Common myeloid progenitor, CD34-positive (primary cell): ENCODE data around the gene PANK3.

ENCODE experiments used
- CTCF ChIA-PET: fragments of 350-600 bp; sonication (Branson Sonifier 250); formaldehyde crosslinking; loops from one replicate; lab custom pipeline; 2021; ENCODE audit warnings: antibody characterized with exemption; lab: Charles Lee
- POLR2A ChIA-PET: fragments of 350-600 bp; sonication (Branson Sonifier 250); formaldehyde crosslinking; loops from one replicate; lab custom pipeline; 2021; ENCODE audit warnings: antibody characterized with exemption; lab: Charles Lee
- DNase-seq, 3 donors: peaks; one replicate each; pipeline versions ENCODE4 v3.0.0 to v3.0.0-alpha.2; 2013
- H3K27ac ChIP-seq, 2 experiments: 1 replicate in 1 of 2; 2 replicates in 1 of 2; pipeline ENCODE4 v1.7.0; 2013; ENCODE audit warnings: inconsistent platforms in 2 of 2, low read length in 2 of 2, mild to moderate bottlenecking in 2 of 2, low read depth in 1 of 2, moderate library complexity in 1 of 2; ENCODE audit not compliant: severe bottlenecking in 2 of 2, insufficient read depth in 1 of 2, poor library complexity in 1 of 2
- H3K27me3 ChIP-seq, 5 experiments: replicated peaks in 2 of 5; 1 replicate in 3 of 5; 2 replicates in 2 of 5; pipeline versions ENCODE4 v1.6.1 to v1.7.0; 2013; ENCODE audit warnings: low read length in 4 of 5, mild to moderate bottlenecking in 2 of 5, moderate library complexity in 2 of 5, inconsistent platforms in 1 of 5; ENCODE audit not compliant: insufficient read depth in 5 of 5, control insufficient read depth in 4 of 5
- H3K36me3 ChIP-seq, 4 experiments: 1 replicate in 2 of 4; 2 replicates in 2 of 4; pipeline versions ENCODE4 v1.6.1 to v1.7.0; 2013; ENCODE audit warnings: low read length in 3 of 4, control low read depth in 1 of 4, mild to moderate bottlenecking in 1 of 4; ENCODE audit not compliant: control insufficient read depth in 4 of 4, insufficient read depth in 4 of 4
- H3K4me1 ChIP-seq, 4 experiments: 1 replicate in 3 of 4; 2 replicates in 1 of 4; pipeline versions ENCODE4 v1.6.1 to v1.7.1; 2013; ENCODE audit warnings: low read length in 3 of 4, mild to moderate bottlenecking in 3 of 4, control low read depth in 1 of 4, inconsistent platforms in 1 of 4, moderate library complexity in 1 of 4; ENCODE audit not compliant: control insufficient read depth in 4 of 4, insufficient read depth in 4 of 4; ENCODE audit errors: control extremely low read depth in 1 of 4
- H3K4me3 ChIP-seq, 7 experiments: 1 replicate in 4 of 7; 2 replicates in 3 of 7; pipeline versions ENCODE4 v1.5.1 to v1.7.0; 2013; ENCODE audit warnings: mild to moderate bottlenecking in 7 of 7, low read length in 6 of 7, moderate library complexity in 6 of 7, inconsistent platforms in 2 of 7, low read depth in 2 of 7, control low read depth in 1 of 7; ENCODE audit not compliant: insufficient read depth in 4 of 7, control insufficient read depth in 1 of 7; ENCODE audit errors: extremely low read depth in 1 of 7
- H3K9me3 ChIP-seq, 5 experiments: 1 replicate in 4 of 5; 2 replicates in 1 of 5; pipeline versions ENCODE4 v1.6.1 to v1.7.1; 2013; ENCODE audit warnings: low read length in 4 of 5, mild to moderate bottlenecking in 2 of 5, inconsistent platforms in 1 of 5, low read depth in 1 of 5, moderate library complexity in 1 of 5; ENCODE audit not compliant: control insufficient read depth in 4 of 5, insufficient read depth in 2 of 5; ENCODE audit errors: control extremely low read depth in 1 of 5
- WGBS: methylation state at CpG from one replicate; pipeline ENCODE4 v1.1.5; 2013; ENCODE audit not compliant: insufficient coverage; 5-methylcytosine and 5-hydroxymethylcytosine counted together

The PANK3 gene

DNA sequence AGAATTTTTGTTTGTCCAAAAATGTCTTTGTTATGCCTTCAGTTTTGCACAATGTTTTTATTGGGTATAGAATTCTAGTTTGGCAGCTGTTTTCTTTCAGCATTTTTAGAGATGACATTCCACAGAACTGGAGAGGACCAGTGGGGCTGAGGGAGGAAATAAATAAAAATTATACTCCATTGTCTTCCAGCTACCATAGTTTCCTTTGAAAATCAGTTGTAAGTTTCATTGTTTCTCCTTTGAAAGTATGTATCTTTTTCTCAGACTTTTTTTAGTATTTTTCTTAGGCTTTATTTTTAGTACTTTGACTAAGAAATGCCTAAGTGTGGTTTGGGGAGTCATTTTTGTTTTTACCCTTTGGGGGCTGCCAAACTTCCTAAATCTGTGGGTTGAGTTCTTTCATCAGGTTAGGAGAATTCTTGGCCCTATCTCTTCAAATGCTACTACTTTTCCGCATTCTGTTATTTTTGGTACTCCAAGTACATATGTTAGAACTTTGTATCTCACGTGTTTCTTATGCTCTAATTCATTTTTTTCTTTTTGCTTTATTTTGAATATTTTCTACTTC is 65.2 kb downstream of the PANK3 start:
- no CpG with 5 or more reads among the region's 2 CpGs for WGBS
- ChIA-PET POLR2A (no interaction called here), CTCF (no interaction called here)
- Histone ChIP-seq H3K36me3 (peaks cover 31 to 96% (median 70%) of the 10 kb centered on the region in 4 experiments), H3K9me3 (peaks cover 3 to 27% (median 7%) of the 10 kb centered on the region in 5 experiments), H3K27me3 (no peaks in the 10 kb centered on the region), H3K4me1 (no peaks in the 10 kb centered on the region), H3K4me3 (no peak overlapping the region), H3K27ac (no peak overlapping the region)
- DNase-seq, result peak in 2 of 3 donors; percentile 4 to 27

DNA sequence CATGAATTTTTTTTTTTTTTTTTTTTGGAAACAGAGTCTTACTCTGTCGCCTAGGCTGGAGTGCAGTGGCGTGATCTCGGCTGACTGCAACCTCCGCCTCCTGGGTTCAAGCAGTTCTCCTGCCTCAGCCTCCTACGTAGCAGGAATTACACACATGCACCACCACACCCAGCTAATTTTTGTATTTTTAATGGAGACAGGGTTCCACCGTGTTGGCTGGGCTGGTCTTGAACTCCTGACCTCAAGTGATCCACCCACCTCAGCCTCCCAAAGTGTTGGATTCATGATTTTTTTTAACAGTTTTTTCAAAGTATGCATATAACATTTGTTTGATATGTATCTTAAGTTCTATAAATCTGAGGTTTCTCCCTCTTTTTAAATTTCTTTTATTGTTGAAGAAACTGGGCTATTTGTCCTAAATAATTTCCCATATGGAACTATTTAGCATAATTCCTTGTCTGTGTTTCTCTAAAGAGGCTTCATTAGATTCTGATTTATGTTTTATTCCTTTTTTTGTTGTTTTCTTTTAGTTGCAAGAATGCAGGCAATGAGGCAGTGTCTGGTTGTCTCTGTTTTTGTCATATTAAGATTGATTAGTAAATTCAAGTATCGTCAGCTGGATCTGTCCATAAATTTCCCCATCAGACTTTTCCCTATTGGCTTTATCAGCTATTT is 76.5 kb downstream of the PANK3 start:
- ChIA-PET CTCF (interaction anchor here (1.6 kb wide), 1 partner anchor 15 kb away, joined by 3 read pairs; no protein-coding TSS in a partner anchor), POLR2A (no interaction called here)
- DNase-seq, result no peak
- Histone ChIP-seq H3K27ac (no peak overlapping the region), H3K36me3 (peaks cover 6 to 64% (median 41%) of the 10 kb centered on the region in 4 experiments), H3K4me1 (no peaks in the 10 kb centered on the region), H3K27me3 (no peaks in the 10 kb centered on the region), H3K9me3 (no peaks in the 10 kb centered on the region), H3K4me3 (no peak overlapping the region)
- no CpG with 5 or more reads among the region's 7 CpGs for WGBS
